HepG2 (cell line): ENCODE results near the gene CEP131. TPM values are rescaled to one million over a fixed set of nuclear protein-coding genes. Genes with fewer than 3 reads are reported as not detected.

Source experiments
- ATF2 ChIP-seq: sonication (generic); formaldehyde crosslinking; IDR thresholded peaks from 2 replicates; pipeline ENCODE4 v1.4.0; 2020; ENCODE audit warnings: missing genetic modification reagents
- CBX5 ChIP-seq: sonication (generic); formaldehyde crosslinking; IDR thresholded peaks from 2 replicates; pipeline ENCODE4 v1.4.0; 2020; ENCODE audit warnings: missing genetic modification reagents, borderline replicate concordance
- CREB1 ChIP-seq, 2 experiments: fragments of 450-650 bp in 1 of 2; IDR thresholded peaks; 2 replicates each; pipeline ENCODE4 v1.6.1; 2016 to 2017; ENCODE audit warnings: control low read depth in 1 of 2, mild to moderate bottlenecking in 1 of 2, missing compliant biosample characterization in 1 of 2, missing genetic modification characterization in 1 of 2
- CTCF ChIP-seq: sonication (generic); formaldehyde crosslinking; IDR thresholded peaks from 2 replicates; pipeline ENCODE4 v1.5.0; 2020; ENCODE audit warnings: mild to moderate bottlenecking, missing genetic modification reagents, moderate library complexity
- EZH2 ChIP-seq: conservative IDR thresholded peaks from 2 replicates; pipeline ENCODE4 v1.6.1; 2012; ENCODE audit warnings: mild to moderate bottlenecking, low read depth, low read length, moderate library complexity
- FOXO1 ChIP-seq: sonication (generic); formaldehyde crosslinking; IDR thresholded peaks from 2 replicates; pipeline ENCODE4 v1.4.0; 2020; ENCODE audit warnings: missing genetic modification reagents
- KMT2B ChIP-seq: IDR thresholded peaks from 2 replicates; pipeline ENCODE4 v1.6.1; 2016; ENCODE audit warnings: missing genetic modification reagents, missing compliant biosample characterization
- PPARG ChIP-seq: conservative IDR thresholded peaks from 2 replicates; pipeline ENCODE4 v1.6.1; 2016; ENCODE audit warnings: missing biosample characterization, missing genetic modification reagents
- TERF1 ChIP-seq: sonication (generic); formaldehyde crosslinking; IDR thresholded peaks from 2 replicates; pipeline ENCODE4 v1.8.0; 2022; ENCODE audit warnings: mild to moderate bottlenecking, missing genetic modification reagents, moderate library complexity
- THAP8 ChIP-seq: sonication (generic); formaldehyde crosslinking; IDR thresholded peaks from 2 replicates; pipeline ENCODE4 v1.5.1; 2020; ENCODE audit warnings: missing genetic modification reagents, mild to moderate bottlenecking, borderline replicate concordance
- ZBTB1 ChIP-seq: sonication (generic); formaldehyde crosslinking; IDR thresholded peaks from 2 replicates; pipeline ENCODE4 v1.4.0; 2020; ENCODE audit warnings: missing genetic modification reagents, borderline replicate concordance
- ZBTB14 ChIP-seq: sonication (generic); formaldehyde crosslinking; IDR thresholded peaks from 2 replicates; pipeline ENCODE4 v1.4.0; 2020; ENCODE audit warnings: missing genetic modification reagents
- ZBTB43 ChIP-seq: sonication (generic); formaldehyde crosslinking; conservative IDR thresholded peaks from 2 replicates; pipeline ENCODE4 v1.4.0; 2020; ENCODE audit warnings: missing genetic modification reagents
- ZNF121 ChIP-seq: sonication (generic); formaldehyde crosslinking; IDR thresholded peaks from 2 replicates; pipeline ENCODE4 v1.5.0; 2020; ENCODE audit warnings: mild to moderate bottlenecking, missing genetic modification reagents
- ZNF3 ChIP-seq: IDR thresholded peaks from 2 replicates; pipeline ENCODE4 v1.7.0; 2017; ENCODE audit warnings: inconsistent platforms
- ZNF460 ChIP-seq: sonication (generic); formaldehyde crosslinking; IDR thresholded peaks from 2 replicates; pipeline ENCODE4 v1.5.1; 2020; ENCODE audit warnings: missing genetic modification reagents, mild to moderate bottlenecking, borderline replicate concordance
- ZNF703 ChIP-seq: sonication (generic); formaldehyde crosslinking; IDR thresholded peaks from 2 replicates; pipeline ENCODE4 v1.5.1; 2020; ENCODE audit warnings: missing genetic modification reagents, mild to moderate bottlenecking, moderate library complexity, borderline replicate concordance
- ZNF770 ChIP-seq: sonication (generic); formaldehyde crosslinking; IDR thresholded peaks from 2 replicates; pipeline ENCODE4 v1.5.0; 2020; ENCODE audit warnings: mild to moderate bottlenecking, missing genetic modification reagents
- polyA plus RNA-seq, 8 experiments: library from polyadenylated mRNA; depleted of rRNA in 3 of 8; stranded (reverse) in 7 of 8; unstranded in 1 of 8; fragments of >200 nt; fragmentation: Illumina TruSeq in 4 of 8; extraction: Trizol in 4 of 8; gene quantifications; 2 replicates each; pipeline versions ENCODE4 v1.2.1 to v1.2.3, GENCODE V29; 2011 to 2016; ENCODE audit warnings: low read depth in 4 of 8, missing spikeins in 1 of 8, mixed read lengths in 1 of 8; ENCODE audit not compliant: insufficient read depth in 1 of 8
- total RNA-seq, 5 experiments: library from RNA; depleted of rRNA; stranded (reverse); fragments of >200 nt; fragmentation: Illumina TruSeq; extraction: Trizol; gene quantifications; 2 replicates each; pipeline ENCODE4 v1.2.3, GENCODE V29; 2016; ENCODE audit warnings: low read depth in 1 of 5

The CEP131 gene
- total and polyA plus RNA-seq, 2 of the 13 experiments (the other 11 are each of a cell fraction or from before 2014, with no cell fraction given): 5.0 to 16.8 TPM

GRCh38 chr17:81222906-81223761, at the start of gene CEP131 (continued):
- TF ChIP-seq ZBTB14: no peak
- 0 out of 2 replicates have a peak, but pooled peaks have one; percentile 19 for TF ChIP-seq ZNF3 (CRISPR knock-in tag)
- TF ChIP-seq CBX5 (CRISPR knock-in tag): no peak
- TF ChIP-seq FOXO1: 0 out of 2 replicates have a peak, but pooled peaks have one; percentile 9
- TF ChIP-seq ZNF703 (CRISPR knock-in tag): no peak
- TF ChIP-seq ZBTB43 (CRISPR knock-in tag): no peak
- peak; percentile 91 for TF ChIP-seq CREB1 (IDR thresholded peaks at IDR 0.05)
- TF ChIP-seq CREB1 (CRISPR knock-in tag; IDR thresholded peaks at IDR 0.05): no peak; the same call in 1 of the 2 replicates
- 0 out of 2 replicates have a peak, but pooled peaks have one; percentile 24 for TF ChIP-seq PPARG (CRISPR knock-in tag)
- TF ChIP-seq KMT2B (CRISPR knock-in tag): peak; percentile 76
- TF ChIP-seq ZNF770 (CRISPR knock-in tag): no peak
- 0 out of 2 replicates have a peak, but pooled peaks have one; percentile 14 for TF ChIP-seq CTCF (CRISPR knock-in tag)
- TF ChIP-seq ZNF121: no peak
- 0 out of 2 replicates have a peak, but pooled peaks have one; percentile 74 for TF ChIP-seq TERF1 (CRISPR knock-in tag)
- TF ChIP-seq THAP8 (CRISPR knock-in tag): peak; percentile 89
- no peak for TF ChIP-seq ATF2 (CRISPR knock-in tag)
- no peak for TF ChIP-seq ZNF460
- no peak for TF ChIP-seq ZBTB1 (CRISPR knock-in tag)
- TF ChIP-seq EZH2: no peak
